Measurements from ENCODE around the gene AMPD1. TPM values are rescaled to one million over a fixed set of nuclear protein-coding genes. Genes with fewer than 3 reads are reported as not detected.

The AMPD1 gene
- total RNA-seq, 1 donor from 2014 or later = not detected

- Histone ChIP-seq H2AFZ (replicated peaks) (no peak overlapping the region), H3K4me2 (no peak overlapping the region), H4K20me1 (ENCODE audit: low read depth) (no peaks in the 10 kb centered on the region), H3K36me3 (no peaks in the 10 kb centered on the region), H3K27ac (no peak overlapping the region), H3K9ac (no peak overlapping the region), H3K4me1 (peaks cover 4% of the 10 kb centered on the region), H3K27me3 (peaks cover 5% of the 10 kb centered on the region), H3K79me2 (ENCODE audit: low read depth) (no peaks in the 10 kb centered on the region), H3K4me3 (no peak overlapping the region), H3K9me3 (ENCODE audit: low read depth) (no peaks in the 10 kb centered on the region), H3F3A (ENCODE audit: low read depth) (peaks cover 5% of the 10 kb centered on the region)
- Mint-ChIP-seq H3K27ac (peak overlapping the region; percentile 9), H3K4me1 (peaks cover 8% of the 10 kb centered on the region), H3K4me3 (no peak overlapping the region), H3K36me3 (no peaks in the 10 kb centered on the region), H3K9me3 (no peaks in the 10 kb centered on the region), H3K27me3 (ENCODE audit: insufficient read depth, low read depth) (no peaks in the 10 kb centered on the region)
- peak; percentile 13 for DNase-seq (ENCODE audit: low spot score)
- TF ChIP-seq EZH2 (IDR thresholded peaks at IDR 0.05) (no peak), CTCF (IDR thresholded peaks at IDR 0.05) (no peak), EZH2phosphoT487 (IDR thresholded peaks at IDR 0.05) (no peak)
Observed at GRCh38 chr1:114660238-114660637, 35.1 kb downstream of the AMPD1 start.

- Histone ChIP-seq H4K20me1 (ENCODE audit: low read depth) (no peaks in the 10 kb centered on the region), H3K36me3 (no peaks in the 10 kb centered on the region), H3K79me2 (ENCODE audit: low read depth) (no peaks in the 10 kb centered on the region), H3K27ac (no peak overlapping the region), H3K4me1 (no peaks in the 10 kb centered on the region), H3F3A (ENCODE audit: low read depth) (no peaks in the 10 kb centered on the region), H3K4me2 (no peak overlapping the region), H3K9ac (no peak overlapping the region), H3K4me3 (no peak overlapping the region), H3K9me3 (ENCODE audit: low read depth) (no peaks in the 10 kb centered on the region), H3K27me3 (no peaks in the 10 kb centered on the region), H2AFZ (replicated peaks) (no peak overlapping the region)
- Mint-ChIP-seq H3K4me1 (no peaks in the 10 kb centered on the region), H3K27me3 (ENCODE audit: insufficient read depth, low read depth) (no peaks in the 10 kb centered on the region), H3K27ac (no peak overlapping the region), H3K4me3 (no peak overlapping the region), H3K36me3 (no peaks in the 10 kb centered on the region), H3K9me3 (no peaks in the 10 kb centered on the region)
- no peak for TF ChIP-seq EZH2 (IDR thresholded peaks at IDR 0.05)
- no peak for DNase-seq (ENCODE audit: low spot score)
Observed at GRCh38 chr1:114651893-114652292, 43.5 kb downstream of the AMPD1 start.

GRCh38 chr1:114648503-114648902 lies 46.8 kb downstream of the AMPD1 start:
- no peaks in the 10 kb centered on the region for H3K9me3 ChIP-seq (ENCODE audit: low read depth)
- H3F3A ChIP-seq (ENCODE audit: low read depth) = no peaks in the 10 kb centered on the region
- no peaks in the 10 kb centered on the region for H3K79me2 ChIP-seq (ENCODE audit: low read depth)
- H3K4me3 ChIP-seq = no peak overlapping the region
- H3K36me3 ChIP-seq = no peaks in the 10 kb centered on the region
- Mint-ChIP-seq H3K4me1 (no peaks in the 10 kb centered on the region), H3K27me3 (ENCODE audit: insufficient read depth, low read depth) (no peaks in the 10 kb centered on the region), H3K27ac (no peak overlapping the region), H3K9me3 (no peaks in the 10 kb centered on the region), H3K4me3 (no peak overlapping the region), H3K36me3 (no peaks in the 10 kb centered on the region)
- H4K20me1 ChIP-seq (ENCODE audit: low read depth) = no peaks in the 10 kb centered on the region
- H3K27me3 ChIP-seq = no peaks in the 10 kb centered on the region
- H3K4me1 ChIP-seq = no peaks in the 10 kb centered on the region
- H2AFZ ChIP-seq (replicated peaks) = no peak overlapping the region
- H3K27ac ChIP-seq = no peak overlapping the region
- no peak overlapping the region for H3K4me2 ChIP-seq
- H3K9ac ChIP-seq = no peak overlapping the region
- no peak for DNase-seq (ENCODE audit: low spot score)
- TF ChIP-seq CTCF (IDR thresholded peaks at IDR 0.05) (no peak), EZH2 (IDR thresholded peaks at IDR 0.05) (no peak), EZH2phosphoT487 (IDR thresholded peaks at IDR 0.05) (no peak)

- no peaks in the 10 kb centered on the region for H3K4me1 Mint-ChIP-seq
- no peak overlapping the region for H3K4me3 Mint-ChIP-seq
Observed at GRCh38 chr1:114641377-114641776, 54.0 kb downstream of the AMPD1 start.

More at GRCh38 chr1:114641377-114641776, 54.0 kb downstream of the AMPD1 start:
- Histone ChIP-seq H3K36me3 (no peaks in the 10 kb centered on the region), H4K20me1 (ENCODE audit: low read depth) (no peaks in the 10 kb centered on the region), H2AFZ (replicated peaks) (no peak overlapping the region), H3K9me3 (ENCODE audit: low read depth) (no peaks in the 10 kb centered on the region), H3K79me2 (ENCODE audit: low read depth) (no peaks in the 10 kb centered on the region), H3F3A (ENCODE audit: low read depth) (no peaks in the 10 kb centered on the region), H3K27ac (no peak overlapping the region), H3K4me3 (no peak overlapping the region), H3K27me3 (no peaks in the 10 kb centered on the region), H3K4me1 (no peaks in the 10 kb centered on the region), H3K4me2 (no peak overlapping the region), H3K9ac (no peak overlapping the region)
- Mint-ChIP-seq H3K27ac (no peak overlapping the region), H3K27me3 (ENCODE audit: insufficient read depth, low read depth) (no peaks in the 10 kb centered on the region), H3K36me3 (no peaks in the 10 kb centered on the region), H3K9me3 (no peaks in the 10 kb centered on the region)
- DNase-seq (ENCODE audit: low spot score) = no peak
- TF ChIP-seq EZH2phosphoT487 (IDR thresholded peaks at IDR 0.05) = no peak
- no peak for TF ChIP-seq EZH2 (IDR thresholded peaks at IDR 0.05)
- no peak for TF ChIP-seq CTCF (IDR thresholded peaks at IDR 0.05)
